HuH-7 (cell line): ENCODE results near the gene CHRM5.

ENCODE experiments used
- DNase-seq: peaks from one replicate; pipeline ENCODE4 v3.0.0; 2011; ENCODE audit warnings: low spot score

Gene CHRM5

GRCh38 chr15:34085746-34086145, 117.4 kb downstream of the CHRM5 start:
- DNase-seq: no peak

- no peak for DNase-seq
These were observed 131.6 kb downstream of the CHRM5 start for GRCh38 chr15:34099914-34100313.

GRCh38 chr15:34101366-34102174, 133.3 kb downstream of the CHRM5 start, which contains the start of the genes EMC7 and PGBD4:
EMC7 (minus strand) TSS chr15:34101862; CDS start chr15:34101839, 23 bp downstream.
PGBD4 (plus strand) TSS chr15:34102083; CDS start chr15:34102532, 449 bp downstream.
- peak; percentile 56 for DNase-seq

GRCh38 chr15:34102175-34102925, 134.1 kb downstream of the CHRM5 start:
- DNase-seq: no peak

GRCh38 chr15:34106423-34106822, 138.1 kb downstream of the CHRM5 start:
- DNase-seq: no peak

GRCh38 chr15:34107315-34107714, 139.0 kb downstream of the CHRM5 start:
- DNase-seq: no peak

GRCh38 chr15:34109797-34110663, 141.7 kb downstream of the CHRM5 start:
- DNase-seq: no peak

GRCh38 chr15:34111488-34111887, 143.2 kb downstream of the CHRM5 start:
- DNase-seq: no peak

- no peak for DNase-seq
These were observed 145.9 kb downstream of the CHRM5 start for GRCh38 chr15:34114215-34114614.

- no peak for DNase-seq
These were observed 146.4 kb downstream of the CHRM5 start for GRCh38 chr15:34114739-34115138.

GRCh38 chr15:34116620-34117019, 148.3 kb downstream of the CHRM5 start:
- DNase-seq: no peak
